HEK293 (cell line): Measurements from ENCODE around the gene RAI14.

Source experiments
- AEBP2 ChIP-seq: fragments of 450-650 bp; formaldehyde crosslinking; IDR thresholded peaks from 2 replicates; pipeline ENCODE4 v1.5.1; 2016; ENCODE audit warnings: missing biosample characterization, missing genetic modification characterization, borderline replicate concordance
- BCL11B ChIP-seq: fragments of 450-650 bp; formaldehyde crosslinking; IDR thresholded peaks from 2 replicates; pipeline ENCODE4 v1.5.1; 2016; ENCODE audit warnings: low read depth, missing biosample characterization, missing genetic modification characterization
- CTCF ChIP-seq: fragments of 450-650 bp; formaldehyde crosslinking; IDR thresholded peaks from 2 replicates; pipeline ENCODE4 v1.5.1; 2016; ENCODE audit warnings: missing biosample characterization, missing genetic modification characterization
- GFI1B ChIP-seq: fragments of 450-650 bp; formaldehyde crosslinking; IDR thresholded peaks from 2 replicates; pipeline ENCODE4 v1.5.1; 2016; ENCODE audit warnings: missing biosample characterization, missing genetic modification characterization
- HOXC10 ChIP-seq: sonication (generic); formaldehyde crosslinking; IDR thresholded peaks from 2 replicates; pipeline ENCODE4 v1.8.1; 2023; ENCODE audit warnings: mild to moderate bottlenecking, missing genetic modification reagents
- HOXD13 ChIP-seq: sonication (generic); formaldehyde crosslinking; IDR thresholded peaks from 2 replicates; pipeline ENCODE4 v1.8.0; 2022; ENCODE audit warnings: missing genetic modification reagents, borderline replicate concordance
- KLF8 ChIP-seq: fragments of 450-650 bp; formaldehyde crosslinking; IDR thresholded peaks from 2 replicates; pipeline ENCODE4 v1.5.1; 2016; ENCODE audit warnings: missing biosample characterization, missing genetic modification characterization
- PBX3 ChIP-seq: sonication (generic); formaldehyde crosslinking; IDR thresholded peaks from 2 replicates; pipeline ENCODE4 v1.8.1; 2022; ENCODE audit warnings: mild to moderate bottlenecking, moderate library complexity, missing genetic modification reagents
- ZBTB1 ChIP-seq: fragments of 450-650 bp; formaldehyde crosslinking; IDR thresholded peaks from 2 replicates; pipeline ENCODE4 v1.5.1; 2016; ENCODE audit warnings: missing biosample characterization, missing genetic modification characterization
- ZBTB21 ChIP-seq: fragments of 450-650 bp; formaldehyde crosslinking; IDR thresholded peaks from 2 replicates; pipeline ENCODE4 v1.5.1; 2017; ENCODE audit warnings: missing biosample characterization, missing genetic modification characterization
- ZBTB44 ChIP-seq: fragments of 450-650 bp; IDR thresholded peaks from 2 replicates; pipeline ENCODE4 v1.5.1; 2018; ENCODE audit warnings: missing biosample characterization, mild to moderate bottlenecking, missing genetic modification characterization
- ZBTB8A ChIP-seq: fragments of 450-650 bp; formaldehyde crosslinking; IDR thresholded peaks from 2 replicates; pipeline ENCODE4 v1.5.1; 2016; ENCODE audit warnings: missing biosample characterization, missing genetic modification characterization
- ZEB2 ChIP-seq: fragments of 450-650 bp; formaldehyde crosslinking; IDR thresholded peaks from 2 replicates; pipeline ENCODE4 v1.5.1; 2016; ENCODE audit warnings: missing biosample characterization, missing genetic modification characterization
- ZFP69B ChIP-seq: fragments of 450-650 bp; formaldehyde crosslinking; IDR thresholded peaks from 2 replicates; pipeline ENCODE4 v1.5.1; 2016; ENCODE audit warnings: missing biosample characterization, missing genetic modification characterization
- ZNF155 ChIP-seq: fragments of 450-650 bp; formaldehyde crosslinking; IDR thresholded peaks from 2 replicates; pipeline ENCODE4 v1.5.1; 2016; ENCODE audit warnings: missing biosample characterization, missing genetic modification characterization
- ZNF169 ChIP-seq: fragments of 450-650 bp; formaldehyde crosslinking; IDR thresholded peaks from 2 replicates; pipeline ENCODE4 v1.5.1; 2016; ENCODE audit warnings: missing biosample characterization, missing genetic modification characterization
- ZNF174 ChIP-seq: fragments of 450-650 bp; formaldehyde crosslinking; IDR thresholded peaks from 2 replicates; pipeline ENCODE4 v1.5.0; 2017; ENCODE audit warnings: missing biosample characterization, mild to moderate bottlenecking, missing genetic modification characterization
- ZNF184 ChIP-seq: fragments of 450-650 bp; IDR thresholded peaks from 2 replicates; pipeline ENCODE4 v1.5.1; 2018; ENCODE audit warnings: missing biosample characterization, mild to moderate bottlenecking, missing genetic modification characterization
- ZNF26 ChIP-seq: fragments of 450-650 bp; formaldehyde crosslinking; IDR thresholded peaks from 2 replicates; pipeline ENCODE4 v1.5.1; 2016; ENCODE audit warnings: missing biosample characterization, missing genetic modification characterization
- ZNF266 ChIP-seq: fragments of 450-650 bp; formaldehyde crosslinking; IDR thresholded peaks from 2 replicates; pipeline ENCODE4 v1.5.1; 2016; ENCODE audit warnings: missing biosample characterization, missing genetic modification characterization, low read depth
- ZNF394 ChIP-seq: fragments of 450-650 bp; formaldehyde crosslinking; IDR thresholded peaks from 2 replicates; pipeline ENCODE4 v1.5.1; 2016; ENCODE audit warnings: missing biosample characterization, missing genetic modification characterization, mild to moderate bottlenecking, moderate library complexity, borderline replicate concordance
- ZNF510 ChIP-seq: fragments of 450-650 bp; formaldehyde crosslinking; IDR thresholded peaks from 2 replicates; pipeline ENCODE4 v1.5.1; 2018; ENCODE audit warnings: mild to moderate bottlenecking, missing genetic modification characterization, missing biosample characterization; ENCODE audit not compliant: insufficient replicate concordance
- ZNF530 ChIP-seq: fragments of 450-650 bp; formaldehyde crosslinking; IDR thresholded peaks from 2 replicates; pipeline ENCODE4 v1.5.1; 2016; ENCODE audit warnings: low read depth, missing biosample characterization, missing genetic modification characterization
- ZNF548 ChIP-seq: fragments of 450-650 bp; formaldehyde crosslinking; IDR thresholded peaks from 2 replicates; pipeline ENCODE4 v1.5.1; 2016; ENCODE audit warnings: missing biosample characterization, missing genetic modification characterization
- ZNF600 ChIP-seq: fragments of 450-650 bp; formaldehyde crosslinking; IDR thresholded peaks from 2 replicates; pipeline ENCODE4 v1.5.1; 2016; ENCODE audit warnings: missing biosample characterization, missing genetic modification characterization
- ZNF624 ChIP-seq: fragments of 450-650 bp; formaldehyde crosslinking; IDR thresholded peaks from 2 replicates; pipeline ENCODE4 v1.5.1; 2017; ENCODE audit warnings: missing biosample characterization, missing genetic modification characterization
- ZNF626 ChIP-seq: fragments of 450-650 bp; sonication (Bioruptor Pico); formaldehyde crosslinking; IDR thresholded peaks from 2 replicates; pipeline ENCODE4 v1.5.1; 2018; ENCODE audit warnings: missing biosample characterization, missing genetic modification characterization, inconsistent platforms
- ZNF645 ChIP-seq: fragments of 450-650 bp; formaldehyde crosslinking; IDR thresholded peaks from 2 replicates; pipeline ENCODE4; 2016; ENCODE audit warnings: missing biosample characterization, missing genetic modification characterization
- ZNF654 ChIP-seq: fragments of 450-650 bp; formaldehyde crosslinking; IDR thresholded peaks from 2 replicates; pipeline ENCODE4 v1.5.1; 2016; ENCODE audit warnings: low read depth, missing biosample characterization, missing genetic modification characterization
- ZNF664 ChIP-seq: fragments of 450-650 bp; formaldehyde crosslinking; IDR thresholded peaks from 2 replicates; pipeline ENCODE4 v1.5.1; 2016; ENCODE audit warnings: missing biosample characterization, missing genetic modification characterization
- ZNF791 ChIP-seq: fragments of 450-650 bp; formaldehyde crosslinking; IDR thresholded peaks from 2 replicates; pipeline ENCODE4 v1.5.1; 2016; ENCODE audit warnings: missing biosample characterization, missing genetic modification characterization
- ZNF830 ChIP-seq: fragments of 450-650 bp; IDR thresholded peaks from 2 replicates; pipeline ENCODE4 v1.5.0; 2018; ENCODE audit warnings: missing biosample characterization, missing genetic modification characterization, low read depth, mild to moderate bottlenecking, moderate library complexity
- ZNF837 ChIP-seq: fragments of 450-650 bp; formaldehyde crosslinking; IDR thresholded peaks from 2 replicates; pipeline ENCODE4 v1.5.1; 2016; ENCODE audit warnings: missing biosample characterization, missing genetic modification characterization
- ZNF843 ChIP-seq: fragments of 450-650 bp; formaldehyde crosslinking; IDR thresholded peaks from 2 replicates; pipeline ENCODE4 v1.5.1; 2016; ENCODE audit warnings: missing biosample characterization, missing genetic modification characterization

Gene RAI14

GRCh38 chr5:34626036-34626435 lies 30.1 kb upstream of the RAI14 start (continued):
- TF ChIP-seq ZNF791 = no peak
- TF ChIP-seq ZNF530 (tag by site-specific recombination) = no peak
- TF ChIP-seq ZEB2 = peak; percentile 80
- no peak for TF ChIP-seq ZNF266 (tag by site-specific recombination)
- TF ChIP-seq KLF8 (tag by site-specific recombination) = peak; percentile 37; the same call in 1 of the 2 replicates
- TF ChIP-seq GFI1B = 0 out of 2 replicates have a peak, but pooled peaks have one; percentile 23
- TF ChIP-seq ZNF830 (tag by site-specific recombination) = no peak
- no peak for TF ChIP-seq ZNF626 (tag by site-specific recombination)
- TF ChIP-seq ZNF184 (tag by site-specific recombination) = no peak
- TF ChIP-seq ZNF843 (tag by site-specific recombination) = no peak
- TF ChIP-seq ZNF394 (tag by site-specific recombination) = no peak
- TF ChIP-seq ZNF645 (tag by site-specific recombination) = no peak
- TF ChIP-seq ZNF26 (tag by site-specific recombination) = no peak
- no peak for TF ChIP-seq ZBTB8A (tag by site-specific recombination)
- TF ChIP-seq ZBTB1 (tag by site-specific recombination) = no peak
- no peak for TF ChIP-seq HOXD13 (CRISPR knock-in tag)
- TF ChIP-seq ZBTB21 = peak; percentile 94
- TF ChIP-seq ZBTB44 (tag by site-specific recombination) = no peak
- TF ChIP-seq ZNF510 = no peak
- TF ChIP-seq ZNF600 (tag by site-specific recombination) = peak; percentile 79
- no peak for TF ChIP-seq ZNF664 (tag by site-specific recombination)
- TF ChIP-seq ZNF548 (tag by site-specific recombination) = no peak
- no peak for TF ChIP-seq ZNF174 (tag by site-specific recombination)
- peak; percentile 12; the same call in 1 of the 2 replicates for TF ChIP-seq ZNF654
- no peak for TF ChIP-seq ZNF624 (tag by site-specific recombination)
- TF ChIP-seq CTCF (tag by site-specific recombination) = no peak
- TF ChIP-seq ZFP69B (tag by site-specific recombination) = no peak
- TF ChIP-seq HOXC10 (CRISPR knock-in tag) = no peak
- TF ChIP-seq ZNF155 (tag by site-specific recombination) = no peak
- TF ChIP-seq ZNF169 (tag by site-specific recombination) = no peak
- TF ChIP-seq AEBP2 (tag by site-specific recombination) = no peak
- TF ChIP-seq BCL11B (tag by site-specific recombination) = no peak
- no peak for TF ChIP-seq PBX3 (CRISPR knock-in tag)
- no peak for TF ChIP-seq ZNF837 (tag by site-specific recombination)
